ENCODE measurements around the gene INTS15. TPM values are rescaled to one million over a fixed set of nuclear protein-coding genes. Genes with fewer than 3 reads are reported as not detected.
A peak's percentile ranks its signal among the peaks of the same experiment; 100 is the strongest.
"Not testable (repeated sequence)": the region's sequence is repeated elsewhere in the genome, so short reads cannot be mapped to it uniquely, and the experiment has no call there.

The INTS15 gene
- total RNA-seq, 1 experiment from 2014 or later, result 21.4 TPM

DNA sequence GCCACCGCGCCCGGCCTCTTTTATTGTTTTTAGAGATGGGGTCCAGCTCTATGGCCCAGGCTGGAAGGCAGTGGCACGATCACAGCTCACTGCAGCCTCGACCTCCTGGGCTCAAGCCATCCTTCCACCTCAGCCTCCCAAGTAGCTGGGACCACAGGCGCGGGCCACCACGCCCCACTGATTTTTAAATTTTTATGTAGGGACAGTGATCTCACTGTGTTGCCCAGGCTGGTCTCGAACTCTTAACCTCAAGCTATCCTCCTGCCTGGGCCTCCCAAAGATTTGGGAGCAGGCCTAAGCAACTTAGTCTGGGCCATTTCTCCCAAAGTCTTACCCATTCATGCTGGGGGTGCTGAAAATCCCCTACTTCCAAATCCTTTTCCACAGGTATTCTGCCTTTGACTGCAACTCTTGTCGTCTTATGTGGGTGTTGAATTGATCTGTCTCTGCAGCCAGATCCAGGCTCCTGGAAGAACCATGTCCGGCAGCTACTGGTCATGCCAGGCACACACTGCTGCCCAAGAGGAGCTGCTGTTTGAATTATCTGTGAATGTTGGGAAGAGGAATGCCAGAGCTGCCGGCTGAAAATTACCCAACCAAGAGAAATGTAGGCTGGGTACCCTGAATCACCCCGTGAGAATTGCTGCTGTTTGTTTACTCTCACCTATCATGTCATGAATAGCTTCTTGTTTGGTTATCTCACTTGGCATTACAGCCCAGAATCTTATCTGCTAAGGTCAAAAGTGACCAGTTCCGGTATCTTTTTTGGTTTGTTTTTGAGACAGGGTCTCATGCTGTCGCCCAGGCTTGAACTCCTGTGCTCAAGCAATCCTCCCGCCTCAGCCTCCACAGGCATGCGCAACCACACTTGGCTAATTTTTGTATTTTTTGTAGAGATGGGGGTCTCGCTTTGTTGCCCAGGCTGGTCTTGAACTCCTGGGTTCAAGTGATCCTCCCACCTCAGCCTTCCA is 11.4 kb upstream of the INTS15 start:
- BruUV-seq (replicated peaks), result TSS peak; percentile 41
- peaks cover 27% of the 10 kb centered on the region; the same call in 1 of the 2 replicates for H3F3A ChIP-seq (ENCODE audit: insufficient read depth, low read depth)
- no peaks in the 10 kb centered on the region for H3K9me2 ChIP-seq (ENCODE audit: insufficient read depth)
- no peaks in the 10 kb centered on the region for H4K20me1 ChIP-seq (ENCODE audit: insufficient read depth)
- TF ChIP-seq, protein P1, sequence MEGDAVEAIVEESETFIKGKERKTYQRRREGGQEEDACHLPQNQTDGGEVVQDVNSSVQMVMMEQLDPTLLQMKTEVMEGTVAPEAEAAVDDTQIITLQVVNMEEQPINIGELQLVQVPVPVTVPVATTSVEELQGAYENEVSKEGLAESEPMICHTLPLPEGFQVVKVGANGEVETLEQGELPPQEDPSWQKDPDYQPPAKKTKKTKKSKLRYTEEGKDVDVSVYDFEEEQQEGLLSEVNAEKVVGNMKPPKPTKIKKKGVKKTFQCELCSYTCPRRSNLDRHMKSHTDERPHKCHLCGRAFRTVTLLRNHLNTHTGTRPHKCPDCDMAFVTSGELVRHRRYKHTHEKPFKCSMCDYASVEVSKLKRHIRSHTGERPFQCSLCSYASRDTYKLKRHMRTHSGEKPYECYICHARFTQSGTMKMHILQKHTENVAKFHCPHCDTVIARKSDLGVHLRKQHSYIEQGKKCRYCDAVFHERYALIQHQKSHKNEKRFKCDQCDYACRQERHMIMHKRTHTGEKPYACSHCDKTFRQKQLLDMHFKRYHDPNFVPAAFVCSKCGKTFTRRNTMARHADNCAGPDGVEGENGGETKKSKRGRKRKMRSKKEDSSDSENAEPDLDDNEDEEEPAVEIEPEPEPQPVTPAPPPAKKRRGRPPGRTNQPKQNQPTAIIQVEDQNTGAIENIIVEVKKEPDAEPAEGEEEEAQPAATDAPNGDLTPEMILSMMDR (conservative IDR thresholded peaks at IDR 0.05), result no peak
- POLR2A ChIA-PET (ENCODE audit: unreplicated experiment), result interaction anchor here (0.6 kb wide), 1 partner anchor 859 kb away, joined by 3 read pairs; no protein-coding TSS in a partner anchor
- peak overlapping the region; percentile 72 for H3K27ac ChIP-seq
- peak overlapping the region; percentile 72 for H3K4me2 ChIP-seq
- no peaks in the 10 kb centered on the region for H3K79me2 ChIP-seq (ENCODE audit: low read depth)
- no peaks in the 10 kb centered on the region for H3K9me3 ChIP-seq (ENCODE audit: insufficient read depth, low read depth)
- CTCF ChIA-PET, result interaction anchor here (0.6 kb wide), 1 partner anchor 11 kb away, joined by 3 read pairs; the partner anchor contains the start of gene INTS15
- peaks cover 7% of the 10 kb centered on the region; the same call in 1 of the 2 replicates for H3K36me3 ChIP-seq (ENCODE audit: low read depth)
- H3K4me3 ChIP-seq, result peak overlapping the region; percentile 82
- H3K4me1 ChIP-seq (replicated peaks; ENCODE audit: insufficient read depth), result peaks cover 17% of the 10 kb centered on the region
- DNase-seq, result peak in 1 of 2 experiments; percentile 54
- H3K27me3 ChIP-seq (ENCODE audit: insufficient read depth, low read depth), result no peaks in the 10 kb centered on the region
- intact Hi-C loops (cut with micrococcal nuclease; ENCODE audit: unreplicated experiment), result loop anchor here (10.0 kb wide), 1 partner anchor 64 kb away; no protein-coding TSS in a partner anchor
- H2AFZ ChIP-seq, result no peak overlapping the region; the same call in 1 of the 2 replicates

DNA sequence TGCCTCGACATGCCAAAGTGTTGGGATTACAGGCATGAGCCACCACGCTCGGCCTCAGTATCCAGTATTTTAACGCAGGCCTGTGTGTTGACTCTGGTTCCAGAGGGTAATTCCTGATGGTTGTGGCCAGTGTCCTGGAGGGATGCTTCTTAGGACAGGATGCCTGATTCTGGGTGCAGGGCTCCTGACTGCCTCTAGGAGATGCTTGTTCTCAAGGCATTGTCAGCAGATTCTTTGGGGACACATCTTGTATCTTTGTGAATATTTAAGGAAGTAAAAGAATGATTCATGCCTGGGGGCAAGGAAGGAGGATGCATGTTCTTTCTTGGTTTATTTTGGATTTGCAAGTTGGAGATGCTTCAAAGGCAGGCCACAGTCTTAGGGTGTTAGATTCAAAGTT is 10.4 kb upstream of the INTS15 start:
- H3K4me2 ChIP-seq, result no peak overlapping the region
- no peak overlapping the region for H3K4me3 ChIP-seq
- no TSS peak for BruUV-seq (replicated peaks)
- no peaks in the 10 kb centered on the region for H4K20me1 ChIP-seq (ENCODE audit: insufficient read depth)
- H3K9me2 ChIP-seq (ENCODE audit: insufficient read depth), result no peaks in the 10 kb centered on the region
- H3K27me3 ChIP-seq (ENCODE audit: insufficient read depth, low read depth), result no peaks in the 10 kb centered on the region
- POLR2A ChIA-PET (ENCODE audit: unreplicated experiment), result no interaction called here
- intact Hi-C loops (cut with micrococcal nuclease; ENCODE audit: unreplicated experiment), result loop anchor here (10.0 kb wide), 1 partner anchor 65 kb away; no protein-coding TSS in a partner anchor
- H3K36me3 ChIP-seq (ENCODE audit: low read depth), result peaks cover 8% of the 10 kb centered on the region; the same call in 1 of the 2 replicates
- peaks cover 17% of the 10 kb centered on the region for H3K4me1 ChIP-seq (replicated peaks; ENCODE audit: insufficient read depth)
- H3K79me2 ChIP-seq (ENCODE audit: low read depth), result no peaks in the 10 kb centered on the region
- CTCF ChIA-PET, result no interaction called here
- H2AFZ ChIP-seq, result no peak overlapping the region
- TF ChIP-seq, protein P1 (conservative IDR thresholded peaks at IDR 0.05), result peak; percentile 49; the same call in 1 of the 2 replicates
- no peak for TF ChIP-seq EZH2 (IDR thresholded peaks at IDR 0.05; ENCODE audit: low read depth)
- no peaks in the 10 kb centered on the region for H3K9me3 ChIP-seq (ENCODE audit: insufficient read depth, low read depth)
- H3F3A ChIP-seq (ENCODE audit: insufficient read depth, low read depth), result peaks cover 27% of the 10 kb centered on the region; the same call in 1 of the 2 replicates
- no peak overlapping the region for H3K27ac ChIP-seq
- DNase-seq, result peak in 1 of 2 experiments; percentile 56

DNA sequence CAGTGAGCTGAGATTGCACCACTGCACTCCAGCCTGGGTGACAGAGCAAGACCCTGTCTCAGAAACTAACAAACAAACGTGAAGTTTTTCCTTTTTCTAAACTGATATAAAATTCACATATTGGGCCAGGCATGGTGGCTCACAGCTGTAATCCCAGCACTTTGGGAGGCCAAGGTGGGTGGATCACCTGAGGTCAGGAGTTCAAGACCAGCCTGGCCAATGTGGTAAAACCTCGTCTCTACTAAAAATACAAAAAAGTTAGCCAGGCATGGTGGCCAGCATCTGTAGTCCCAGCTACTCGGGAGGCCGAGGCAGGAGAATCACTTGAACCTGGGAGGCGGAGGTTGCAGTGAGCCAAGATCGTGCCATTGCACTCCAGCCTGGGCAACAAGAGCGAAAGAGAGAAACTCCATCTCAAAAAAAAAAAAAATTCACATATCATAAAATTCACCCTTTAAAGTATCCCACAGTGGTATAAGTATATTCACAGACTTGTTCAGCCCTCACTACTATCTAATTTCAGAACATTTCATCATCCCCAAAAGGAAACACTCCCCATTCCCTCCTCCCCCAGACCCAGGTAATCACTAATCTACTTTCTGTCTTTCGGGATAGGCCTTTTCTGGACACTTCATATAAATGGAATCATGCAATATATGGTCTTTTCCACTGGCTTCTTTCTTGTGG is 3.9 kb upstream of the INTS15 start:
- intact Hi-C loops (cut with micrococcal nuclease; ENCODE audit: unreplicated experiment), result loop anchor here (5.0 kb wide), 1 partner anchor 341 kb away; no protein-coding TSS in a partner anchor
- DNase-seq; CTCF ChIA-PET; H3K4me1 ChIP-seq (replicated peaks; ENCODE audit: insufficient read depth); H3K79me2 ChIP-seq (ENCODE audit: low read depth); H3K9me3 ChIP-seq (ENCODE audit: insufficient read depth, low read depth); H3K4me2 ChIP-seq; H3K4me3 ChIP-seq; POLR2A ChIA-PET (ENCODE audit: unreplicated experiment); H3K9me2 ChIP-seq (ENCODE audit: insufficient read depth); H3F3A ChIP-seq (ENCODE audit: insufficient read depth, low read depth); H3K27ac ChIP-seq; H3K27me3 ChIP-seq (ENCODE audit: insufficient read depth, low read depth); BruUV-seq (replicated peaks); H4K20me1 ChIP-seq (ENCODE audit: insufficient read depth); H2AFZ ChIP-seq: not testable (repeated sequence)
- peaks cover 29% of the 10 kb centered on the region for H3K36me3 ChIP-seq (ENCODE audit: low read depth)
